Sigmoid colon (tissue), 4 donors: ENCODE results near the gene TMEM267.

Experiments used
- EP300 ChIP-seq, 4 donors: sonication (generic); formaldehyde crosslinking; IDR thresholded peaks; one replicate each; pipeline ENCODE4 v1.6.1; 2017; ENCODE audit warnings: antibody characterized with exemption in 4 of 4
- TF ChIP-seq, protein P1 (sequence below), 4 experiments: fragments of 450-650 bp in 3 of 4; fragments of 200-600 bp in 1 of 4; IDR thresholded peaks; one replicate each; pipeline ENCODE4 v1.5.1; 2016 to 2019; ENCODE audit warnings: antibody characterized with exemption in 4 of 4, mild to moderate bottlenecking in 3 of 4, moderate library complexity in 2 of 4

DNA sequence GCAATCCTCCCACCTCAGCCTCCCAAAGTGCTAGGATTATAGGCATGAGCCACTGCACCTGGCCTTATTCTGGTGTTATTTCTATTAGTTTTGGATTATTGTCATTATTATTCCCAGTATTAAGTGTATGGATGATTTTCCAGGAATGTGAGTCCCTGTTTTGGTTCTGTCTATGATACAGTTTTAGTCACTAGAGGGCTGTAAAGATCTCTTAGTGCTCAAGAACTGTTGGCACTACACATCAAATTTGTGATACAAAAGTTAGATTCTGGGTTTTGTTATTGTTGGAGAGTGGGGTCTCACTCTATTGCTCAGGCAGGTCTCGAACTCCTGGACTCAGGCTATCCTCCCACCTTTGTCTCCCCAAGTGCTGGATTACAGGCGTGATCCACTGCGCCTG, 83.6 kb downstream of the TMEM267 start:
- TF ChIP-seq, protein P1, sequence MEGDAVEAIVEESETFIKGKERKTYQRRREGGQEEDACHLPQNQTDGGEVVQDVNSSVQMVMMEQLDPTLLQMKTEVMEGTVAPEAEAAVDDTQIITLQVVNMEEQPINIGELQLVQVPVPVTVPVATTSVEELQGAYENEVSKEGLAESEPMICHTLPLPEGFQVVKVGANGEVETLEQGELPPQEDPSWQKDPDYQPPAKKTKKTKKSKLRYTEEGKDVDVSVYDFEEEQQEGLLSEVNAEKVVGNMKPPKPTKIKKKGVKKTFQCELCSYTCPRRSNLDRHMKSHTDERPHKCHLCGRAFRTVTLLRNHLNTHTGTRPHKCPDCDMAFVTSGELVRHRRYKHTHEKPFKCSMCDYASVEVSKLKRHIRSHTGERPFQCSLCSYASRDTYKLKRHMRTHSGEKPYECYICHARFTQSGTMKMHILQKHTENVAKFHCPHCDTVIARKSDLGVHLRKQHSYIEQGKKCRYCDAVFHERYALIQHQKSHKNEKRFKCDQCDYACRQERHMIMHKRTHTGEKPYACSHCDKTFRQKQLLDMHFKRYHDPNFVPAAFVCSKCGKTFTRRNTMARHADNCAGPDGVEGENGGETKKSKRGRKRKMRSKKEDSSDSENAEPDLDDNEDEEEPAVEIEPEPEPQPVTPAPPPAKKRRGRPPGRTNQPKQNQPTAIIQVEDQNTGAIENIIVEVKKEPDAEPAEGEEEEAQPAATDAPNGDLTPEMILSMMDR (IDR thresholded peaks at IDR 0.05), result no peak
- TF ChIP-seq EP300 (IDR thresholded peaks at IDR 0.05), result no peak
